H1 (cell line): ENCODE measurements around the gene EFEMP2. TPM values are rescaled to one million over a fixed set of nuclear protein-coding genes. Genes with fewer than 3 reads are reported as not detected.

Experiments used
- CTCF ChIA-PET: fragments of 300-600 bp; sonication (Branson Sonifier 250); formaldehyde crosslinking; loops from one replicate; lab custom pipeline; 2021; ENCODE audit not compliant: partially characterized antibody; lab: Charles Lee
- POLR2A ChIA-PET: fragments of 300-600 bp; sonication (Branson Sonifier 250); formaldehyde crosslinking; loops from one replicate; lab custom pipeline; 2021; ENCODE audit warnings: inconsistent platforms; ENCODE audit not compliant: partially characterized antibody; lab: Charles Lee
- DNase-seq, 2 experiments: peaks; one replicate each; pipeline versions ENCODE4 v3.0.0 to v3.0.0-alpha.2; 2010 to 2022; ENCODE audit warnings: low spot score in 2 of 2, low read depth in 1 of 2, mixed read lengths in 1 of 2
- FAIRE-seq: peaks from 2 replicates; lab custom pipeline; 2011; peaks lifted over from hg19 to GRCh38; lab: Jason Lieb, UNC
- H2AFZ ChIP-seq: 2 replicates; pipeline ENCODE4 v1.8.1; 2012; ENCODE audit warnings: low read length, inconsistent platforms
- H2AK5ac ChIP-seq: 2 replicates; pipeline ENCODE4 v1.6.1; 2013; ENCODE audit warnings: low read depth, low read length
- H2BK120ac ChIP-seq: replicated peaks from 2 replicates; pipeline ENCODE3; 2013; ENCODE audit warnings: low read depth, low read length, inconsistent platforms
- H2BK12ac ChIP-seq: 2 replicates; pipeline ENCODE4 v1.6.1; 2013; ENCODE audit warnings: low read depth, low read length
- H2BK15ac ChIP-seq: 2 replicates; pipeline ENCODE4 v1.6.1; 2013; ENCODE audit warnings: low read length
- H2BK20ac ChIP-seq: 2 replicates; pipeline ENCODE4 v1.6.1; 2013; ENCODE audit warnings: low read length
- H2BK5ac ChIP-seq: 2 replicates; pipeline ENCODE4 v1.6.1; 2013; ENCODE audit warnings: low read depth, low read length
- H3K14ac ChIP-seq: 2 replicates; pipeline ENCODE4 v1.6.1; 2013; ENCODE audit warnings: inconsistent platforms; ENCODE audit not compliant: insufficient read length
- H3K18ac ChIP-seq: 2 replicates; pipeline ENCODE4 v1.6.1; 2013; ENCODE audit warnings: low read length; ENCODE audit errors: extremely low read depth
- H3K23ac ChIP-seq: 2 replicates; pipeline ENCODE4 v1.6.1; 2013; ENCODE audit warnings: inconsistent platforms; ENCODE audit not compliant: insufficient read length
- H3K23me2 ChIP-seq: 2 replicates; pipeline ENCODE4 v1.6.1; 2013; ENCODE audit warnings: low read depth, low read length
- H3K27ac ChIP-seq: 2 replicates; pipeline ENCODE4 v1.6.1; 2011; ENCODE audit warnings: low read depth, low read length, inconsistent platforms
- H3K27me3 ChIP-seq, 4 experiments: replicated peaks in 1 of 4; 1 replicate in 1 of 4; 2 replicates in 3 of 4; pipeline versions ENCODE4 v1.6.1 to v1.8.1; 2011 to 2013; ENCODE audit warnings: low read length in 3 of 4, mild to moderate bottlenecking in 3 of 4, inconsistent platforms in 2 of 4, mixed read lengths in 2 of 4, moderate library complexity in 1 of 4; ENCODE audit not compliant: control insufficient read depth in 3 of 4, insufficient read depth in 3 of 4; ENCODE audit errors: extremely low read depth in 1 of 4
- H3K36me3 ChIP-seq, 4 experiments: 2 replicates each; pipeline versions ENCODE4 v1.6.1 to v1.8.1; 2011 to 2013; ENCODE audit warnings: mild to moderate bottlenecking in 4 of 4, low read length in 3 of 4, moderate library complexity in 2 of 4, control low read depth in 1 of 4, inconsistent platforms in 1 of 4; ENCODE audit not compliant: insufficient read depth in 4 of 4, control insufficient read depth in 2 of 4
- H3K4ac ChIP-seq: replicated peaks from 2 replicates; pipeline ENCODE3; 2013; ENCODE audit warnings: low read length, low read depth, mixed read lengths, inconsistent platforms; ENCODE audit not compliant: insufficient read length
- H3K4me1 ChIP-seq, 4 experiments: replicated peaks in 1 of 4; 1 replicate in 1 of 4; 2 replicates in 3 of 4; pipeline versions ENCODE4 v1.6.1 to v1.8.1; 2011 to 2013; ENCODE audit warnings: low read length in 3 of 4, inconsistent platforms in 2 of 4, mixed read lengths in 1 of 4; ENCODE audit not compliant: insufficient read depth in 4 of 4, control insufficient read depth in 3 of 4
- H3K4me2 ChIP-seq, 2 experiments: 2 replicates each; pipeline versions ENCODE4 v1.6.1 to v1.8.1; 2011 to 2013; ENCODE audit warnings: low read depth in 2 of 2, low read length in 2 of 2, control low read depth in 1 of 2, inconsistent platforms in 1 of 2, mild to moderate bottlenecking in 1 of 2; ENCODE audit not compliant: insufficient read depth in 1 of 2
- H3K4me3 ChIP-seq, 4 experiments: fragments of 200-600, 300-600 bp in 1 of 4; sonication (generic), shearing (Covaris generic), sonication (Bioruptor Twin) in 1 of 4; 2 replicates each; pipeline versions ENCODE4 v1.5.1 to v1.8.1; 2011 to 2016; ENCODE audit warnings: low read length in 4 of 4, low read depth in 3 of 4, control low read depth in 2 of 4, inconsistent platforms in 2 of 4, mild to moderate bottlenecking in 2 of 4, mixed read lengths in 1 of 4, moderate library complexity in 1 of 4; ENCODE audit not compliant: insufficient read depth in 2 of 4; ENCODE audit errors: extremely low read depth in 1 of 4
- H3K56ac ChIP-seq: replicated peaks from 2 replicates; pipeline ENCODE3; 2013; ENCODE audit warnings: low read depth, mild to moderate bottlenecking, mixed read lengths, low read length, inconsistent platforms; ENCODE audit not compliant: insufficient read length
- H3K79me1 ChIP-seq: 2 replicates; pipeline ENCODE4 v1.6.1; 2013; ENCODE audit warnings: low read depth, low read length, control low read depth
- H3K79me2 ChIP-seq, 2 experiments: 2 replicates each; pipeline versions ENCODE4 v1.6.1 to v1.8.1; 2012 to 2013; ENCODE audit warnings: low read length in 2 of 2, mild to moderate bottlenecking in 2 of 2, inconsistent platforms in 1 of 2; ENCODE audit not compliant: insufficient read depth in 2 of 2, control insufficient read depth in 1 of 2
- H3K9ac ChIP-seq, 4 experiments: replicated peaks in 1 of 4; 1 replicate in 1 of 4; 2 replicates in 3 of 4; pipeline versions ENCODE4 v1.6.1 to v1.8.1; 2011 to 2013; ENCODE audit warnings: low read depth in 3 of 4, low read length in 3 of 4, control low read depth in 2 of 4, mild to moderate bottlenecking in 2 of 4, moderate library complexity in 2 of 4, inconsistent platforms in 1 of 4; ENCODE audit errors: extremely low read depth in 1 of 4
- H3K9me3 ChIP-seq, 2 experiments: 2 replicates each; pipeline versions ENCODE4 v1.6.1 to v1.8.1; 2012 to 2013; ENCODE audit warnings: mild to moderate bottlenecking in 2 of 2, moderate library complexity in 2 of 2, control low read depth in 1 of 2, inconsistent platforms in 1 of 2, low read depth in 1 of 2, low read length in 1 of 2, mixed read lengths in 1 of 2; ENCODE audit not compliant: insufficient read depth in 2 of 2
- H4K20me1 ChIP-seq, 2 experiments: replicated peaks in 1 of 2; 2 replicates each; pipeline versions ENCODE3 to v1.8.1; 2011 to 2013; ENCODE audit warnings: inconsistent platforms in 2 of 2, low read length in 2 of 2, mild to moderate bottlenecking in 1 of 2; ENCODE audit not compliant: insufficient read depth in 2 of 2, control insufficient read depth in 1 of 2
- H4K5ac ChIP-seq: 2 replicates; pipeline ENCODE4 v1.6.1; 2013; ENCODE audit warnings: low read length, low read depth, mixed read lengths, inconsistent platforms; ENCODE audit not compliant: insufficient read length
- H4K8ac ChIP-seq: 2 replicates; pipeline ENCODE4 v1.8.0; 2013; ENCODE audit warnings: mild to moderate bottlenecking, moderate library complexity, low read length, inconsistent platforms; ENCODE audit not compliant: insufficient read depth; ENCODE audit errors: extremely low read depth
- H4K91ac ChIP-seq: replicated peaks from 2 replicates; pipeline ENCODE3; 2013; ENCODE audit warnings: low read length, mixed read lengths, inconsistent platforms; ENCODE audit not compliant: insufficient read length
- CREB1 ChIP-seq: IDR thresholded peaks from 2 replicates; pipeline ENCODE4 v1.6.1; 2012; ENCODE audit warnings: inconsistent platforms
- CTBP2 ChIP-seq: IDR thresholded peaks from 2 replicates; pipeline ENCODE4 v1.7.0; 2011; ENCODE audit warnings: borderline replicate concordance, mild to moderate bottlenecking, moderate library complexity, mixed read lengths, low read length; ENCODE audit not compliant: insufficient read depth, insufficient read length
- CTCF ChIP-seq, 3 experiments: IDR thresholded peaks; 1 replicate in 2 of 3; 2 replicates in 1 of 3; pipeline versions ENCODE4 v1.5.1 to v1.6.1; 2011; ENCODE audit warnings: low read length in 3 of 3, mild to moderate bottlenecking in 3 of 3, inconsistent platforms in 2 of 3, low read depth in 1 of 3, moderate library complexity in 1 of 3; ENCODE audit not compliant: insufficient read depth in 1 of 3; ENCODE audit errors: control extremely low read depth in 1 of 3
- EZH2 ChIP-seq: fragments of 200-600 bp; sonication (generic); IDR thresholded peaks from 2 replicates; pipeline ENCODE4 v1.7.1; 2012; ENCODE audit warnings: low read depth, mild to moderate bottlenecking, moderate library complexity, low read length, inconsistent platforms; ENCODE audit not compliant: severe bottlenecking
- RAD21 ChIP-seq, 2 experiments: IDR thresholded peaks in 1 of 2; conservative IDR thresholded peaks in 1 of 2; 2 replicates each; pipeline ENCODE4 v1.6.1; 2011; ENCODE audit warnings: low read depth in 2 of 2, low read length in 2 of 2, improper control_type of control experiment in 1 of 2, inconsistent platforms in 1 of 2, mild to moderate bottlenecking in 1 of 2, moderate library complexity in 1 of 2
- SIN3A ChIP-seq, 2 experiments: IDR thresholded peaks in 1 of 2; conservative IDR thresholded peaks in 1 of 2; 2 replicates each; pipeline ENCODE4 v1.6.1; 2011 to 2012; ENCODE audit warnings: low read length in 2 of 2, improper control_type of control experiment in 1 of 2, low read depth in 1 of 2, mild to moderate bottlenecking in 1 of 2
- TAF1 ChIP-seq: IDR thresholded peaks from 2 replicates; pipeline ENCODE4 v1.6.1; 2011; ENCODE audit warnings: mild to moderate bottlenecking, low read depth, low read length
- WGBS, 2 experiments: shearing (Covaris generic) in 1 of 2; methylation state at CpG; one replicate each; pipeline versions ENCODE4 v1.1.6 to v1.1.7; 2013 to 2015; ENCODE audit warnings: low lambda C conversion rate in 2 of 2, mixed read lengths in 2 of 2, inconsistent platforms in 1 of 2, low coverage in 1 of 2, missing lambda C conversion rate in 1 of 2; ENCODE audit not compliant: insufficient replicate concordance in 2 of 2, insufficient coverage in 1 of 2, insufficient read length in 1 of 2; ENCODE audit errors: extremely low coverage in 1 of 2, missing lambda C conversion rate in 1 of 2; 5-methylcytosine and 5-hydroxymethylcytosine counted together
- polyA plus RNA-seq, 7 experiments: library from polyadenylated mRNA; depleted of rRNA in 3 of 7; stranded (reverse) in 5 of 7; unstranded in 2 of 7; fragments of >200 nt in 5 of 7; fragments of 200-250 nt in 2 of 7; gene quantifications; 1 replicate in 5 of 7; 2 replicates in 1 of 7; 4 replicates in 1 of 7; pipeline versions ENCODE4 v1.2.1 to v1.2.3, GENCODE V29; 2011 to 2013; ENCODE audit warnings: missing spikeins in 2 of 7, mixed read lengths in 2 of 7
- total RNA-seq: library from RNA; stranded (reverse); fragmentation: NEBNext Ultra II Directional; extraction: Animal tissue kit (Norgen Biotek cat#: 25700); gene quantifications from 2 replicates; pipeline ENCODE4 v1.2.1, GENCODE V29; 2021

The EFEMP2 gene
- total and polyA plus RNA-seq, 2 of the 8 experiments (the other 6 are each of a cell fraction or from before 2014, with no cell fraction given): 8.8 to 17.2 TPM

GRCh38 chr11:65915101-65915820 is 42.7 kb upstream of the EFEMP2 start:
- POLR2A ChIA-PET: interaction anchor here (0.6 to 4.9 kb wide), 12 partner anchors 9 to 479 kb away, joined by 3 to 36 read pairs (median 3); partner anchors contain the start of genes CCDC85B, FIBP, MUS81 and RAB1B
- H2BK5ac ChIP-seq: no peak overlapping the region
- H3K9ac ChIP-seq: no peak overlapping the region
- H3K79me2 ChIP-seq: peaks cover 0 to 7% of the 10 kb centered on the region in 2 experiments; a peak in 2 of 4 replicates
- peaks cover 2 to 19% (median 10%) of the 10 kb centered on the region in 4 experiments; a peak in 5 of 7 replicates for H3K4me1 ChIP-seq
- WGBS, 2 experiments: 86% methylated on average over 10 of the region's 10 CpGs; no CpG with 5 or more reads in 1 of the 2 experiments
- peak overlapping the region; percentile 33; the same call in 1 of the 2 replicates for H2BK12ac ChIP-seq
- H3K9me3 ChIP-seq: no peaks in the 10 kb centered on the region
- no peak overlapping the region for H3K4me3 ChIP-seq
- H2BK120ac ChIP-seq: no peak overlapping the region
- H3K23ac ChIP-seq: no peak overlapping the region
- H2AK5ac ChIP-seq: peak overlapping the region; percentile 70; the same call in 1 of the 2 replicates
- H3K23me2 ChIP-seq: peaks cover 11% of the 10 kb centered on the region; the same call in 1 of the 2 replicates
- no peak overlapping the region for H3K27ac ChIP-seq
- peak overlapping the region; percentile 8 for H3K4ac ChIP-seq
- CTCF ChIA-PET: interaction anchor here (0.7 to 11.7 kb wide), 11 partner anchors 9 to 98 kb away, joined by 3 to 212 read pairs (median 6); partner anchors contain the start of genes CCDC85B, FIBP and MUS81
- no peak overlapping the region for H4K5ac ChIP-seq
- peak overlapping the region; percentile 84; the same call in 1 of the 2 replicates for H2BK15ac ChIP-seq
- 0 out of 2 replicates have a peak overlapping the region, but pooled peaks have one; percentile 69 for H2BK20ac ChIP-seq
- DNase-seq: no peak
- no peaks in the 10 kb centered on the region for H3K36me3 ChIP-seq
- peak overlapping the region; percentile 23 for H3K56ac ChIP-seq
- no peak overlapping the region for H2AFZ ChIP-seq
- H3K18ac ChIP-seq: peak overlapping the region; percentile 63; the same call in 1 of the 2 replicates
- no peak for FAIRE-seq
- no peak overlapping the region for H3K4me2 ChIP-seq
- peaks cover 0 to 2% (median 0%) of the 10 kb centered on the region in 4 experiments; a peak in 1 of 7 replicates for H3K27me3 ChIP-seq
- no peak overlapping the region for H4K91ac ChIP-seq
- H4K8ac ChIP-seq: peak overlapping the region; percentile 84; the same call in 1 of the 2 replicates
- H4K20me1 ChIP-seq: peaks cover 0 to 7% of the 10 kb centered on the region in 2 experiments
- peaks cover 5% of the 10 kb centered on the region; the same call in 1 of the 2 replicates for H3K79me1 ChIP-seq
- no peak overlapping the region for H3K14ac ChIP-seq
- TF ChIP-seq CTCF (IDR thresholded peaks at IDR 0.05; ENCODE audit: control extremely low read depth in 1 of 3, insufficient read depth in 1 of 3, low read depth in 1 of 3, low read length in 3 of 3) (no peak), TAF1 (no peak), EZH2 (no peak), SIN3A (conservative IDR thresholded peaks at IDR 0.05 in 1 of 2, IDR thresholded peaks at IDR 0.05 in 1 of 2; ENCODE audit: low read depth in 1 of 2, low read length in 2 of 2) (no peak), RAD21 (IDR thresholded peaks at IDR 0.05 in 1 of 2, conservative IDR thresholded peaks at IDR 0.05 in 1 of 2; ENCODE audit: low read depth in 2 of 2, low read length in 2 of 2) (no peak), CTBP2 (no peak), CREB1 (no peak)
